Measurements from ENCODE around the gene INS. TPM values are rescaled to one million over a fixed set of nuclear protein-coding genes. Genes with fewer than 3 reads are reported as not detected.
A peak's percentile ranks its signal among the peaks of the same experiment; 100 is the strongest.

Gene INS
- total RNA-seq, 2 donors from 2014 or later: not detected

GRCh38 chr11:2156416-2157182 is 4.4 kb downstream of the INS start:
- no peak overlapping the region for H3K4me3 Mint-ChIP-seq
- no peak overlapping the region for H3K9ac ChIP-seq (ENCODE audit: extremely low read depth, low read length, poor library complexity, severe bottlenecking)
- no peaks in the 10 kb centered on the region for H3K9me3 Mint-ChIP-seq
- no peaks in the 10 kb centered on the region for H3K27me3 ChIP-seq (ENCODE audit: control insufficient read depth, insufficient read depth, low read length, poor library complexity, severe bottlenecking)
- no peak overlapping the region for H3K27ac ChIP-seq (ENCODE audit: low read depth, low read length)
- H3K9me3 ChIP-seq (ENCODE audit: control insufficient read depth, low read length): no peaks in the 10 kb centered on the region
- peaks cover 11% of the 10 kb centered on the region for H3K27me3 Mint-ChIP-seq (ENCODE audit: insufficient read depth)
- H3K27ac Mint-ChIP-seq: no peak overlapping the region
- H3K4me3 ChIP-seq (ENCODE audit: low read length): no peak overlapping the region
- TF ChIP-seq CTCF (conservative IDR thresholded peaks at IDR 0.05): peak; percentile 89
- WGBS, 2 experiments (ENCODE audit: insufficient coverage in 1 of 2, insufficient read length in 1 of 2): 41 to 52% methylated on average over 11 to 19 of the region's 19 CpGs
- peak; percentile 96 for DNase-seq
- H3K36me3 ChIP-seq (ENCODE audit: control insufficient read depth, insufficient read depth, low read length): no peaks in the 10 kb centered on the region
- no peaks in the 10 kb centered on the region for H3K4me1 Mint-ChIP-seq
- no peaks in the 10 kb centered on the region for H3K36me3 Mint-ChIP-seq (ENCODE audit: low read depth)
- no peaks in the 10 kb centered on the region for H3K4me1 ChIP-seq (ENCODE audit: control insufficient read depth, insufficient read depth, low read length)

GRCh38 chr11:2155511-2155910 is 5.5 kb downstream of the INS start:
- WGBS, 2 experiments (ENCODE audit: insufficient coverage in 1 of 2, insufficient read length in 1 of 2): 91 to 92% methylated on average over 14 to 29 of the region's 29 CpGs
- H3K9ac ChIP-seq (ENCODE audit: extremely low read depth, low read length, poor library complexity, severe bottlenecking): no peak overlapping the region
- no peaks in the 10 kb centered on the region for H3K9me3 Mint-ChIP-seq
- H3K27ac Mint-ChIP-seq: no peak overlapping the region
- peaks cover 9% of the 10 kb centered on the region for H3K4me1 Mint-ChIP-seq
- H3K27me3 ChIP-seq (ENCODE audit: control insufficient read depth, insufficient read depth, low read length, poor library complexity, severe bottlenecking): no peaks in the 10 kb centered on the region
- H3K27ac ChIP-seq (ENCODE audit: low read depth, low read length): no peak overlapping the region
- no peak overlapping the region for H3K4me3 Mint-ChIP-seq
- no peaks in the 10 kb centered on the region for H3K36me3 Mint-ChIP-seq (ENCODE audit: low read depth)
- H3K9me3 ChIP-seq (ENCODE audit: control insufficient read depth, low read length): no peaks in the 10 kb centered on the region
- no peak for TF ChIP-seq CTCF (conservative IDR thresholded peaks at IDR 0.05)
- peaks cover 7% of the 10 kb centered on the region for H3K4me1 ChIP-seq (ENCODE audit: control insufficient read depth, insufficient read depth, low read length)
- no peaks in the 10 kb centered on the region for H3K36me3 ChIP-seq (ENCODE audit: control insufficient read depth, insufficient read depth, low read length)
- H3K27me3 Mint-ChIP-seq (ENCODE audit: insufficient read depth): peaks cover 16% of the 10 kb centered on the region
- H3K4me3 ChIP-seq (ENCODE audit: low read length): no peak overlapping the region
- DNase-seq: no peak

GRCh38 chr11:2154889-2155288 is 6.1 kb downstream of the INS start:
- DNase-seq: no peak
- no peak overlapping the region for H3K27ac Mint-ChIP-seq
- no peaks in the 10 kb centered on the region for H3K9me3 ChIP-seq (ENCODE audit: control insufficient read depth, low read length)
- H3K9ac ChIP-seq (ENCODE audit: extremely low read depth, low read length, poor library complexity, severe bottlenecking): no peak overlapping the region
- peaks cover 17% of the 10 kb centered on the region for H3K27me3 Mint-ChIP-seq (ENCODE audit: insufficient read depth)
- no peak overlapping the region for H3K4me3 Mint-ChIP-seq
- H3K4me3 ChIP-seq (ENCODE audit: low read length): no peak overlapping the region
- H3K27ac ChIP-seq (ENCODE audit: low read depth, low read length): no peak overlapping the region
- H3K9me3 Mint-ChIP-seq: no peaks in the 10 kb centered on the region
- no peaks in the 10 kb centered on the region for H3K36me3 ChIP-seq (ENCODE audit: control insufficient read depth, insufficient read depth, low read length)
- H3K4me1 ChIP-seq (ENCODE audit: control insufficient read depth, insufficient read depth, low read length): peaks cover 12% of the 10 kb centered on the region
- peaks cover 13% of the 10 kb centered on the region for H3K4me1 Mint-ChIP-seq
- 92 to 93% methylated on average over 17 of the region's 17 CpGs for WGBS, 2 experiments (ENCODE audit: insufficient coverage in 1 of 2, insufficient read length in 1 of 2)
- H3K27me3 ChIP-seq (ENCODE audit: control insufficient read depth, insufficient read depth, low read length, poor library complexity, severe bottlenecking): peaks cover 2% of the 10 kb centered on the region
- no peaks in the 10 kb centered on the region for H3K36me3 Mint-ChIP-seq (ENCODE audit: low read depth)
- no peak for TF ChIP-seq CTCF (conservative IDR thresholded peaks at IDR 0.05)

Data from endodermal cell (in vitro differentiated cells).